GM12874 (cell line): ENCODE data around the gene ARL2.

Experiments
- CTCF ChIP-seq: IDR thresholded peaks from 2 replicates; pipeline ENCODE4 v1.5.1; 2011; ENCODE audit warnings: low read depth, mild to moderate bottlenecking, control low read depth, low read length, moderate library complexity; ENCODE audit not compliant: insufficient read depth

ARL2 gene

GRCh38 chr11:65060913-65061408, 47.0 kb downstream of the ARL2 start:
- no peak for TF ChIP-seq CTCF

- TF ChIP-seq CTCF = no peak
These were observed 49.6 kb downstream of the ARL2 start for GRCh38 chr11:65063532-65063931.

- TF ChIP-seq CTCF = no peak
These were observed 50.9 kb downstream of the ARL2 start for GRCh38 chr11:65064847-65065240.

GRCh38 chr11:65065851-65066250, 51.9 kb downstream of the ARL2 start:
- no peak for TF ChIP-seq CTCF

GRCh38 chr11:65066315-65066714, 52.4 kb downstream of the ARL2 start:
- no peak for TF ChIP-seq CTCF

- TF ChIP-seq CTCF = no peak
These were observed 52.9 kb downstream of the ARL2 start for GRCh38 chr11:65066805-65067291.

- TF ChIP-seq CTCF = no peak
These were observed 53.5 kb downstream of the ARL2 start for GRCh38 chr11:65067446-65067845.
